Measurements from ENCODE around the gene FLAD1. TPM values are rescaled to one million over a fixed set of nuclear protein-coding genes. Genes with fewer than 3 reads are reported as not detected.

Gene FLAD1
- total RNA-seq, 4 donors from 2014 or later, result 29.7 to 50.3 (median 46.3) TPM

DNA sequence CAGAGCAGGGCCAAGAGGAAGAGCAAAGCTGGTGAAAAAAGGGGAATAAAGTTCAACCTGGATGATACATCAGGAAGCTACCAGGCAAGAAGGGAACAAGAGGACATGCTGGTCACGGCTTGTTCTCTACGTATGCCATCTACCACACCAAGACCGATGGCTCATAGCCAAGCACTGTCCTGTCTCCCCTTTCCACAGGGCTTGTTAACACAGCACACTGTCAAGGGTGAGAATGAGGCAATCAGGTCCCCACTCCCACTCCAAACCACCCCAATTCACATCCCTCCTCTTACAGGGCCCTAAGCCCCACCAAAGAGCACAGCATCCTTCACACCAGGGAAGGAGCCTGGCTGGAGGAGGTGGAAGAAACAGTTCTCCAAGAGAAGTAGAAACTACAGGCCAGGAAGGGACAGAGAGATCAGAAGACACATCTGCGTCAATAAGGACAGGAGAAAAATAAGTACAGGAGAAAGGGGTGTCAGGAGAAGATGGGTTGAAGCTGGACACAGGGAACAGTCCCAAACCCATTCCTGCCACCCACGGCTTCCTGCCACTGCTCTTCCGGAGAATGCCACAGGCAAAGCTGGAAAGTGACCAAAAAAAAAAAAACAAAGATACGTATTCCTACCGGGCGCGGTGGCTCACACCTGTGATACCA is 11.7 kb upstream of the FLAD1 start:
- Histone ChIP-seq H3K36me3 (peaks cover 0 to 31% (median 0%) of the 10 kb centered on the region in 3 donors), H3K9me3 (no peaks in the 10 kb centered on the region), H3K27ac (peak overlapping the region; percentile 63 to 100 (median 99)), H3K4me1 (peaks cover 0 to 43% (median 13%) of the 10 kb centered on the region in 4 donors), H3K27me3 (no peaks in the 10 kb centered on the region), H3K4me3 (peak overlapping the region in 2 of 4 donors; percentile 43 to 70)
- DNase-seq, result peak in 2 of 3 donors; percentile 43 to 78
- peak in 1 of 2 donors; percentile 61 for TF ChIP-seq POLR2A (IDR thresholded peaks at IDR 0.05)
- TF ChIP-seq, protein P1, sequence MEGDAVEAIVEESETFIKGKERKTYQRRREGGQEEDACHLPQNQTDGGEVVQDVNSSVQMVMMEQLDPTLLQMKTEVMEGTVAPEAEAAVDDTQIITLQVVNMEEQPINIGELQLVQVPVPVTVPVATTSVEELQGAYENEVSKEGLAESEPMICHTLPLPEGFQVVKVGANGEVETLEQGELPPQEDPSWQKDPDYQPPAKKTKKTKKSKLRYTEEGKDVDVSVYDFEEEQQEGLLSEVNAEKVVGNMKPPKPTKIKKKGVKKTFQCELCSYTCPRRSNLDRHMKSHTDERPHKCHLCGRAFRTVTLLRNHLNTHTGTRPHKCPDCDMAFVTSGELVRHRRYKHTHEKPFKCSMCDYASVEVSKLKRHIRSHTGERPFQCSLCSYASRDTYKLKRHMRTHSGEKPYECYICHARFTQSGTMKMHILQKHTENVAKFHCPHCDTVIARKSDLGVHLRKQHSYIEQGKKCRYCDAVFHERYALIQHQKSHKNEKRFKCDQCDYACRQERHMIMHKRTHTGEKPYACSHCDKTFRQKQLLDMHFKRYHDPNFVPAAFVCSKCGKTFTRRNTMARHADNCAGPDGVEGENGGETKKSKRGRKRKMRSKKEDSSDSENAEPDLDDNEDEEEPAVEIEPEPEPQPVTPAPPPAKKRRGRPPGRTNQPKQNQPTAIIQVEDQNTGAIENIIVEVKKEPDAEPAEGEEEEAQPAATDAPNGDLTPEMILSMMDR (IDR thresholded peaks at IDR 0.05), result no peak

DNA sequence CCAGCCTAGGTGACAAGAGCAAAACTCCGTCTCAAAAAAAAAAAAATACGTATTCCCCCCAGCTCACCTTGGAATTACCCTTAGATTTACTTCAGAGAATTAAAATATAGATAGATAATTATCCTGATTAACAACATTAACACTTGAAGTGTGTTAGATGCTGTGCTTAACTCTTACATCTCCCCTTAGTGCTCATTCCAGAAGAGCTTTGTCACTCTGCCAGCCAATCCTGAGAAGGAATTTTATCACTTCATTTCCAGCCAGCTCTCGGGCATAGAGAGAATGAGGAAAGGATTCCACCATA is 11.0 kb upstream of the FLAD1 start:
- Histone ChIP-seq H3K9me3 (no peaks in the 10 kb centered on the region), H3K27ac (peak overlapping the region; percentile 94 to 100 (median 99)), H3K4me3 (peak overlapping the region in 2 of 4 donors; percentile 70 to 79), H3K27me3 (no peaks in the 10 kb centered on the region), H3K36me3 (peaks cover 0 to 25% (median 0%) of the 10 kb centered on the region in 3 donors), H3K4me1 (peaks cover 0 to 45% (median 13%) of the 10 kb centered on the region in 4 donors)
- TF ChIP-seq, protein P1 (IDR thresholded peaks at IDR 0.05), result no peak
- DNase-seq, result no peak

DNA sequence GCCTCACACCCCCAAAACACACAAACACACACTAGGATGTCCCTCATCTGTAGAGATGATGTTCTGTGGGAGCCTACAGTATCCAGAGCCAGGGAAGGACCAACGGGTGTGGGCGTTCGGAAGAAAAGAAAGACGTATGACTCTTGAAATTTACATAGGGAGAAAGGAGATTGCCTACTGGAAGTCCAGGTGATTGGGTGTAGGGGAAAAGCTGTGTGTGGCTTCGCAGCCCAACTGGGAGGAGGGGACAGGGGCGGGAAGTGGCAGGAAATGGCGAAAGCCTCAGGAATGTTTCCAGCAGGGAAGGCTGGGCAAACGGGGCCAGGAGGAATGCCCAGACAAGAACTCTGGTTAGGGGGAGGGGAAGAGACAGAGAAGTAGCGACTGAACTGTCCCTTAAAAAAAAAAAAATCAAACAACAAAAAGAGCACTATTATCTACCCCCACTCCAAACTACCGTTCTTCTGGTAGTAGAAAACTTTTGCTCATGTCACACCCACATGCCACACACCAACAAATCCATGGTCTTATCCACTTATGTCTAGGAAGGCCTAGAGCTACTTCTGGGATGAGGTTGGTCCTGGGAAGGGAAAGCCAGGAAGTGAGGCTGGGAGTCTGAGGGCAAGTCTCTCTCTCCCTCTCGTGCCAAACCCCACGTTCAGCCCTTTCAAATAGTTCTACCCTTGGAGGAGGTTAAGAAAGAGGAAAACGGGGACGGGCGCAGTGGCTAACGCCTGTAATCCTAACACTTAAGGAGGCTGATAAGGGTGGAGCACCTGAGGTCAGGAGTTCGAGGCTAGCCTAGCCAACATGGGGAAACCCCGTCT is 10.4 kb upstream of the FLAD1 start:
- Histone ChIP-seq H3K27me3 (no peaks in the 10 kb centered on the region), H3K36me3 (peaks cover 0 to 19% (median 0%) of the 10 kb centered on the region in 3 donors), H3K4me1 (peaks cover 0 to 45% (median 13%) of the 10 kb centered on the region in 4 donors), H3K27ac (peak overlapping the region; percentile 94 to 100 (median 99)), H3K9me3 (no peaks in the 10 kb centered on the region), H3K4me3 (peak overlapping the region in 2 of 4 donors; percentile 70 to 79)
- peak in 1 of 2 donors; percentile 47 for TF ChIP-seq POLR2A (IDR thresholded peaks at IDR 0.05)
- TF ChIP-seq, protein P1 (IDR thresholded peaks at IDR 0.05), result no peak
- peak in 2 of 3 donors; percentile 66 to 74 for DNase-seq

DNA sequence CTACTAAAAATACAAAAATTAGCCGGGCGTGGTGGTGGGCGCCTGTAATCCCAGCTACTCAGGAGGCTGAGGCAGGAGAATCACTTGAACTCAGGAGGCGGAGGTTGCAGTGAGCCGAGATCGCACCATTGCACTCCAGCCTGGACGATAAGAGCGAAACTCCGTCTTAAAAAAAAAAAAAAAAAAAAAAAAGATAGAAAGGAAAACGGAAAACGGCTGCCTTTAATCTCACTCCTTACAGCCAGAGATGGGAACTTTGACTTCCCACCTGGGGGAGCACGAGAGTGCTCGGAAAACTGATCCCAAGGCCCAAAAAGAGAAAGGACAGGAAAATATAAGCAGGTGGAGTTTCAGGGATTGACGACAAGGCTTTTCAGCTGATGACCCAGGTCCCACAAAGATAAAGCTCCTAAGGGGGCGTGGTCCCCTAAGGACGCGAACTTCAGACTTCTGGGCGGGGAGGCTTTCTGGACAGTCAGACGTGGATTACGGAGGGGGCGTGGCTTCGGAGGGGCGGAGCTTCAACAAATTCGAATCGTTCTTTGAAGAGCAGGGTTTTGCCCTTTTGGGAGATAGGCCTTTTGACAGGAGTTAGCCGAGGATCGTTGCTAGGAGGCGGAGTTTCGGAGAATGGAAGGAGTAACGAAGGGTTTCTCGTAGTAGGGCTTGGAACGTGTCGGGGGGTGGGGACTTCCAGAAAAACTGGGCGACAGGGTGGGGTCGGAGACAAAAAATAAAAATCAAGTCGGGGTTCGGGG is 9.6 kb upstream of the FLAD1 start:
- H3K27ac ChIP-seq, result peak overlapping the region; percentile 94 to 100 (median 99)
- H3K9me3 ChIP-seq, result no peaks in the 10 kb centered on the region
- H3K4me3 ChIP-seq, result peak overlapping the region; percentile 70 to 79 (median 75)
- H3K4me1 ChIP-seq, result peaks cover 0 to 45% (median 13%) of the 10 kb centered on the region in 4 donors
- no peaks in the 10 kb centered on the region for H3K27me3 ChIP-seq
- peak; percentile 91 to 97 for TF ChIP-seq POLR2A (IDR thresholded peaks at IDR 0.05)
- TF ChIP-seq, protein P1 (IDR thresholded peaks at IDR 0.05), result peak in 2 of 6 experiments; percentile 18 to 21
- peak; percentile 96 to 99 (median 99) for DNase-seq
- H3K36me3 ChIP-seq, result peaks cover 0 to 15% (median 0%) of the 10 kb centered on the region in 3 donors

DNA sequence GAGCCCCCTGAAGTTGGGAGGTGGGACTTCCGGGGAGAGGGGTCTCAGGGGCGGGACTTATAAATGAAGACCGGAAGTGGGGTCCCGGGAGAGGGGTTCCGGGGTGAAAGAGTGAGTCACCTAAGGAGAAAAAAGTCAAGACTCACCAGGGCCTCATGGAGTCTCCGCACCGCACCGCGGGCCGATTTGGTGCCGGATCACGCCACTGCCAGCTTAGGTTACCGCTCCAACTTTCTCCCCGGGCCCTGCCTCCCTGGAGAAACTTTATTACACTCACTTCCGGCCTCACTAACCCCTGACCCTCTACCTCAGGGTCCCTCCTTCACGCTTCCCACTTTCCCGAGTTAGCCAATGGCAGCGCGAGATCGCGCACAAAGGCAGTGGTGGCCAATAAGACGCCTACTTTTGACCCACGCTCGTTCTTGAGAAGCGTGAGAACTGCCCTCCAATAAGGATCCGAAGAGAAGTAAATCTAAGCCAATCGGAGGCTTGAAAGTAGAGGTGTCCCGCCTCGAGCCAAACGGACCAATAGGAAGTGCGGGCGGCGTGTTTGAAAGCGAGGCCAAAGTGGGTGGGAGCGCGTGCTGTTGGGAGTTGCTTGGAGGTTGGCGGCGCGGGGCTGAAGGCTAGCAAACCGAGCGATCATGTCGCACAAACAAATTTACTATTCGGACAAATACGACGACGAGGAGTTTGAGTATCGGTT is 8.9 kb upstream of the FLAD1 start, which contains the start of gene CKS1B:
TSS of gene CKS1B (plus strand) at position 580 of the 706 bp plus-strand sequence. CDS start at position 645, 65 bp downstream.
- H3K4me3 ChIP-seq, result peak within 1 kb of the TSS; percentile 70 to 79 (median 75)
- peak within 1 kb of the TSS; percentile 94 to 100 (median 99) for H3K27ac ChIP-seq
- peaks cover 0 to 44% (median 13%) of the 10 kb centered on the region in 4 donors for H3K4me1 ChIP-seq
- H3K9me3 ChIP-seq, result no peaks in the 10 kb centered on the region
- DNase-seq, result peak; percentile 95 to 98 (median 98)
- H3K36me3 ChIP-seq, result peaks cover 0 to 9% (median 0%) of the 10 kb centered on the region in 3 donors
- TF ChIP-seq POLR2A (IDR thresholded peaks at IDR 0.05), result peak; percentile 46 to 52
- TF ChIP-seq, protein P1 (IDR thresholded peaks at IDR 0.05), result no peak
- H3K27me3 ChIP-seq, result no peaks in the 10 kb centered on the region
